Parathyroid adenoma (tissue), 2 donors: ENCODE data around the gene AUH.

ENCODE experiments used
- H2AFZ ChIP-seq: fragments of 300-600 bp; sonication (generic); one replicate; pipeline ENCODE4 v1.7.0; 2017; ENCODE audit warnings: antibody characterized with exemption, mild to moderate bottlenecking
- H3K27ac ChIP-seq: fragments of 300-600 bp; sonication (generic); one replicate; pipeline ENCODE4 v1.7.0; 2017
- H3K27me3 ChIP-seq: fragments of 300-600 bp; sonication (generic); one replicate; pipeline ENCODE4 v1.7.0; 2017; ENCODE audit warnings: low read length; ENCODE audit not compliant: control insufficient read depth, insufficient read depth
- H3K36me3 ChIP-seq: fragments of 300-600 bp; sonication (generic); one replicate; pipeline ENCODE4 v1.7.0; 2017; ENCODE audit warnings: low read length; ENCODE audit not compliant: control insufficient read depth, insufficient read depth
- H3K4me1 ChIP-seq: fragments of 300-600 bp; sonication (generic); one replicate; pipeline ENCODE4 v1.7.0; 2017; ENCODE audit warnings: control low read depth
- H3K4me2 ChIP-seq: fragments of 300-600 bp; sonication (generic); one replicate; pipeline ENCODE4 v1.7.0; 2017; ENCODE audit warnings: low read length
- H3K4me3 ChIP-seq: fragments of 300-600 bp; sonication (generic); one replicate; pipeline ENCODE4 v1.7.0; 2017; ENCODE audit warnings: low read depth, low read length
- H3K79me2 ChIP-seq: fragments of 300-600 bp; sonication (generic); one replicate; pipeline ENCODE4 v1.7.0; 2017; ENCODE audit warnings: control low read depth
- H3K9ac ChIP-seq: fragments of 300-600 bp; sonication (generic); one replicate; pipeline ENCODE4 v1.7.0; 2017; ENCODE audit warnings: mild to moderate bottlenecking
- H3K9me3 ChIP-seq: fragments of 300-600 bp; sonication (generic); one replicate; pipeline ENCODE4 v1.7.0; 2017; ENCODE audit warnings: low read length; ENCODE audit not compliant: control insufficient read depth
- CTCF ChIP-seq: fragments of 300-600 bp; sonication (generic); IDR thresholded peaks from one replicate; pipeline ENCODE4 v1.7.0; 2017; ENCODE audit warnings: antibody characterized with exemption, mild to moderate bottlenecking
- donor health status: primary hyperparathyroidism.

Gene AUH

DNA sequence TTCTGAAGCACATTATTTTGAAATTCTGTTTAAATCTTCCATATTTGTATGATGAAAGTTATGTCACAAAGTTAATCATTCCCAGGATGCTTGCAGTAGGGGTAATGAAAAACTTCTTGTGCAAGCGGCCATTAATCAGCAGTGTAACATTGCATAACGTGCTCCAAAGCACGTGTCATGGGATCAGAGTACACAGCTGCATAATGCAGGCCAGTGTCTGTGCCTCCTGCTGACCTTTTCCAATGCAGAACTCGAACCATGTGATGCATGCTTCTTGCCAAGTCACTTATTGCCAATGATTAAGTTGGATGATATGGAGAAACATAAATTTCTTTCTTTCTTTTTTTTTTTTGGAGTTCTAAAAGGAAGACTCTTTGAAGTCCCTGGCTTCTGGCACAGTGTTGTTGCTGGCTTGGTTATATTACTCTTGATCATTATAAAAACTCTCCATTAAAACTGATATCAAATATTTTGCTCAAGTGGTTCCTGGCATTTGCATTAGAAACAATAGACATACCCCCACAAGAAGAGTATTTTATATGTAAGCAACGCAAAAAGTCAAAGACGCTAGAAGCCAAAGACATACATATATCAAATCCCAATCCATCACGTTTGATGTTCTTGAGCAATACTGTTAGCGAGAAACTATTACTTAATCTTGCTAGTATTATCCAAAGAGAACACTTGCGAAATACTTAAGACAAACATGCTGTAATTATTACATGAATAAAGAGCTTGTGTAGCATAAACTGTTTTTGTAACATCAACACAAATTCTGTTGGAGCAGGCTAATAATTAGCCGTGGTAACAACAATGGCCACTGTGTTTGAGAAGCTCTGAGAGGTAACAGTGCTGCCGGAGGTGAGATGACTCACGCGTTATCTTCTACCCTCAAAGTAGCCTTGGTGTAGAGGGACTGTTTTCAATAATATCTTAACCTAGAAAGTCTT lies 164.2 kb downstream of the AUH start:
- Histone ChIP-seq H3K4me1 (peaks cover 12% of the 10 kb centered on the region), H3K79me2 (no peaks in the 10 kb centered on the region), H3K27me3 (no peaks in the 10 kb centered on the region), H3K9ac (no peak overlapping the region), H3K4me3 (no peak overlapping the region), H3K36me3 (no peaks in the 10 kb centered on the region), H3K4me2 (peak overlapping the region; percentile 1), H2AFZ (no peak overlapping the region), H3K9me3 (no peaks in the 10 kb centered on the region), H3K27ac (peak overlapping the region; percentile 15)
- no peak for TF ChIP-seq CTCF

GRCh38 chr9:91196103-91196950 lies 165.4 kb downstream of the AUH start:
- Histone ChIP-seq H3K27me3 (no peaks in the 10 kb centered on the region), H3K9ac (no peak overlapping the region), H3K4me3 (no peak overlapping the region), H3K9me3 (no peaks in the 10 kb centered on the region), H3K36me3 (no peaks in the 10 kb centered on the region), H3K4me1 (peaks cover 19% of the 10 kb centered on the region), H3K79me2 (no peaks in the 10 kb centered on the region), H2AFZ (no peak overlapping the region), H3K27ac (peak overlapping the region; percentile 24), H3K4me2 (peak overlapping the region; percentile 1)
- TF ChIP-seq CTCF, result no peak

GRCh38 chr9:91195372-91196012 lies 166.2 kb downstream of the AUH start:
- Histone ChIP-seq H2AFZ (no peak overlapping the region), H3K9me3 (no peaks in the 10 kb centered on the region), H3K4me1 (peaks cover 19% of the 10 kb centered on the region), H3K9ac (no peak overlapping the region), H3K36me3 (no peaks in the 10 kb centered on the region), H3K79me2 (no peaks in the 10 kb centered on the region), H3K4me3 (no peak overlapping the region), H3K27me3 (no peaks in the 10 kb centered on the region), H3K27ac (peak overlapping the region; percentile 99), H3K4me2 (no peak overlapping the region)
- TF ChIP-seq CTCF, result no peak

- Histone ChIP-seq H2AFZ (peak overlapping the region; percentile 83), H3K27ac (peak overlapping the region; percentile 99), H3K9me3 (no peaks in the 10 kb centered on the region), H3K27me3 (no peaks in the 10 kb centered on the region), H3K36me3 (no peaks in the 10 kb centered on the region), H3K9ac (no peak overlapping the region), H3K4me1 (peaks cover 19% of the 10 kb centered on the region), H3K4me3 (peak overlapping the region; percentile 46), H3K79me2 (no peaks in the 10 kb centered on the region), H3K4me2 (peak overlapping the region; percentile 86)
- TF ChIP-seq CTCF, result no peak
Measured at GRCh38 chr9:91193658-91194391, 167.9 kb downstream of the AUH start.
